Esophagus muscularis mucosa (tissue), 3 donors: ENCODE results near the gene GRK1.

ENCODE experiments used
- CTCF ChIP-seq, 3 experiments: fragments of 200-600 bp in 2 of 3; fragments of 450-650 bp in 1 of 3; sonication (generic) in 2 of 3; IDR thresholded peaks; one replicate each; pipeline ENCODE4 v1.5.1; 2017 to 2019; ENCODE audit warnings: antibody characterized with exemption in 3 of 3, mild to moderate bottlenecking in 2 of 3, moderate library complexity in 1 of 3
- POLR2A ChIP-seq: fragments of 450-650 bp; IDR thresholded peaks from one replicate; pipeline ENCODE4 v1.6.1; 2017; ENCODE audit warnings: antibody characterized with exemption, moderate library complexity, mild to moderate bottlenecking, low read depth
- POLR2AphosphoS5 ChIP-seq, 2 donors: sonication (generic); formaldehyde crosslinking; IDR thresholded peaks; one replicate each; pipeline ENCODE4 v1.6.1; 2017; ENCODE audit warnings: antibody characterized with exemption in 2 of 2

- TF ChIP-seq CTCF (IDR thresholded peaks at IDR 0.05) = no peak
- no peak for TF ChIP-seq POLR2AphosphoS5 (IDR thresholded peaks at IDR 0.05)
- no peak for TF ChIP-seq POLR2A
Measured at GRCh38 chr13:113652404-113653263, 14.4 kb upstream of the GRK1 start.
